Thyroid gland (tissue), 4 donors: Measurements from ENCODE around the gene OR4K5.

ENCODE experiments used
- CTCF ChIP-seq, 6 experiments: fragments of 200-600 bp in 3 of 6; fragments of 450-650 bp in 3 of 6; sonication (generic) in 3 of 6; IDR thresholded peaks; one replicate each; pipeline ENCODE4 v1.5.1; 2016 to 2019; ENCODE audit warnings: antibody characterized with exemption in 6 of 6, mild to moderate bottlenecking in 2 of 6, inconsistent platforms in 1 of 6, moderate library complexity in 1 of 6
- POLR2A ChIP-seq, 2 donors: fragments of 450-650 bp; IDR thresholded peaks; one replicate each; pipeline ENCODE4 v1.6.1; 2017; ENCODE audit warnings: antibody characterized with exemption in 2 of 2, mild to moderate bottlenecking in 2 of 2, moderate library complexity in 1 of 2

- TF ChIP-seq POLR2A (IDR thresholded peaks at IDR 0.05) (no peak), CTCF (IDR thresholded peaks at IDR 0.05) (no peak)
These were observed 18.0 kb upstream of the OR4K5 start for GRCh38 chr14:19902409-19902808.
